ENCODE results near the gene SEL1L. TPM values are rescaled to one million over a fixed set of nuclear protein-coding genes. Genes with fewer than 3 reads are reported as not detected.

SEL1L gene
- polyA plus RNA-seq, 2 of the 4 experiments (the other 2 are of a cell fraction), result 25.9 to 43.2 TPM

DNA sequence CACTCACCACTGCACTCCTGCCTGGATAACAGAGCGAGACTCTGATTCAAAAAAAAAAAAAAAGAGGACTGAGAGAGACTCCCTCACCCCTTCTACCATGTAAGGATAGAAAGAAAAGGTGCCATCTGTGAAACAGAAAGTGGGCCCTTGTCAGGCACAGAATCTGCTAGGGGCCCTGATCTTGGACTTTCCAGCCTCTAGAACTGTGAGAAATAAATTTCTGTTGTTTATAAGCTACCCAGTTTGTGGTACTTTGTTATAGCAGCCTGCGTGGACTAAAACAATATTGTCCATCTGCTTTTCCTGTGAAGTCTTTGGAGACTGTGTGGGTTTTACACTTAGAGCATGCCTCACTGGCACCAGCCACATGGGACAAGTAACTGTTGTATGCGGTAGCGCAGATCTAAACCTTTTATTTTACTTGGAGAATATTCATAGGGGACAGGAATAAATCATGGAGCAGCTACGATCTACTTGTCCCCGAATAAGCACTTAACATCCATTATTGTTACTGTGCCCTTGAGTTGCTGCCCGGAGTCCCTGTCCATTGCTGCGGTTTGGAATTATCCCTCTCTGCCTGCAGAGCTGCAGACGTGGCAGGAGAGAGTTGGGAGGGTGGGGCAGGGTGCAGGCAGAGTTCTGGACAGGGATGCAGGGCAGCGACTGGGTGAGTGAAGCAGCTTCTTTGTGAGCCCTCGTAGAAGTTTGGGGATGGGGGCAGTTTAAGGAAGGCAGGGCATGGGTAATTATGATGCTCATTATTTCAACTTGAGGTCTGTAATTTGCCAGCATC, 81.1 kb downstream of the SEL1L start:
- CTCF ChIA-PET, result interaction anchor here (0.7 to 9.0 kb wide), 35 partner anchors 8 to 456 kb away, joined by 3 to 180 read pairs (median 5); no protein-coding TSS in a partner anchor
- no peak overlapping the region for H3K27ac ChIP-seq
- FAIRE-seq, result no peak
- no peaks in the 10 kb centered on the region for H3K9me3 ChIP-seq
- H3K4me2 ChIP-seq, result peak overlapping the region; percentile 56
- ATAC-seq, result peak; percentile 40 to 65; a peak in 4 of 6 replicates
- no peak for DNase-seq (ENCODE audit: low read depth in 1 of 2, low spot score in 1 of 2)
- 58% methylated on average over 11 of the region's 11 CpGs for WGBS (ENCODE audit: missing lambda C conversion rate)
- TF ChIP-seq SREBF2 (IDR thresholded peaks at IDR 0.05) (no peak), CEBPB (IDR thresholded peaks at IDR 0.05) (no peak), ATOH8 (CRISPR knock-in tag; IDR thresholded peaks at IDR 0.05; ENCODE audit: low read depth) (no peak), HOXB5 (CRISPR knock-in tag; IDR thresholded peaks at IDR 0.05) (no peak), TP53 (CRISPR knock-in tag; IDR thresholded peaks at IDR 0.05) (no peak), HOXB13 (CRISPR knock-in tag; IDR thresholded peaks at IDR 0.05; ENCODE audit: low read depth) (no peak), BHLHE40 (IDR thresholded peaks at IDR 0.05; ENCODE audit: low read depth, low read length) (no peak), ZC3H11A (IDR thresholded peaks at IDR 0.05) (no peak), PHF8 (IDR thresholded peaks at IDR 0.05; ENCODE audit: borderline replicate concordance, low read depth) (no peak), HES2 (IDR thresholded peaks at IDR 0.05) (no peak)
- TF ChIP-seq, protein P1, sequence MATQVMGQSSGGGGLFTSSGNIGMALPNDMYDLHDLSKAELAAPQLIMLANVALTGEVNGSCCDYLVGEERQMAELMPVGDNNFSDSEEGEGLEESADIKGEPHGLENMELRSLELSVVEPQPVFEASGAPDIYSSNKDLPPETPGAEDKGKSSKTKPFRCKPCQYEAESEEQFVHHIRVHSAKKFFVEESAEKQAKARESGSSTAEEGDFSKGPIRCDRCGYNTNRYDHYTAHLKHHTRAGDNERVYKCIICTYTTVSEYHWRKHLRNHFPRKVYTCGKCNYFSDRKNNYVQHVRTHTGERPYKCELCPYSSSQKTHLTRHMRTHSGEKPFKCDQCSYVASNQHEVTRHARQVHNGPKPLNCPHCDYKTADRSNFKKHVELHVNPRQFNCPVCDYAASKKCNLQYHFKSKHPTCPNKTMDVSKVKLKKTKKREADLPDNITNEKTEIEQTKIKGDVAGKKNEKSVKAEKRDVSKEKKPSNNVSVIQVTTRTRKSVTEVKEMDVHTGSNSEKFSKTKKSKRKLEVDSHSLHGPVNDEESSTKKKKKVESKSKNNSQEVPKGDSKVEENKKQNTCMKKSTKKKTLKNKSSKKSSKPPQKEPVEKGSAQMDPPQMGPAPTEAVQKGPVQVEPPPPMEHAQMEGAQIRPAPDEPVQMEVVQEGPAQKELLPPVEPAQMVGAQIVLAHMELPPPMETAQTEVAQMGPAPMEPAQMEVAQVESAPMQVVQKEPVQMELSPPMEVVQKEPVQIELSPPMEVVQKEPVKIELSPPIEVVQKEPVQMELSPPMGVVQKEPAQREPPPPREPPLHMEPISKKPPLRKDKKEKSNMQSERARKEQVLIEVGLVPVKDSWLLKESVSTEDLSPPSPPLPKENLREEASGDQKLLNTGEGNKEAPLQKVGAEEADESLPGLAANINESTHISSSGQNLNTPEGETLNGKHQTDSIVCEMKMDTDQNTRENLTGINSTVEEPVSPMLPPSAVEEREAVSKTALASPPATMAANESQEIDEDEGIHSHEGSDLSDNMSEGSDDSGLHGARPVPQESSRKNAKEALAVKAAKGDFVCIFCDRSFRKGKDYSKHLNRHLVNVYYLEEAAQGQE (IDR thresholded peaks at IDR 0.05), result no peak
- no peak overlapping the region for H3K4me3 ChIP-seq
- POLR2A ChIA-PET, result interaction anchor here (3.2 kb wide), 1 partner anchor 232 kb away, joined by 13 read pairs; the partner anchor contains the start of gene GTF2A1
- H3K4me1 ChIP-seq, result no peaks in the 10 kb centered on the region

- Histone ChIP-seq H3K4me1 (no peaks in the 10 kb centered on the region), H3K4me3 (no peak overlapping the region), H3K27ac (no peak overlapping the region), H3K4me2 (no peak overlapping the region), H3K9me3 (no peaks in the 10 kb centered on the region)
- POLR2A ChIA-PET, result no interaction called here
- ATAC-seq (no peak), FAIRE-seq (no peak), DNase-seq (ENCODE audit: low read depth in 1 of 2, low spot score in 1 of 2) (no peak)
- CTCF ChIA-PET, result interaction anchor here (0.7 to 9.0 kb wide), 3 partner anchors 14 to 181 kb away, joined by 3 to 180 read pairs (median 17); no protein-coding TSS in a partner anchor
- 16% methylated on average over 3 of the region's 3 CpGs for WGBS (ENCODE audit: missing lambda C conversion rate)
- no peak for TF ChIP-seq HDAC2 (IDR thresholded peaks at IDR 0.05)
- no peak for TF ChIP-seq MAZ (IDR thresholded peaks at IDR 0.05; ENCODE audit: borderline replicate concordance, low read depth, low read length)
- TF ChIP-seq, protein P2, sequence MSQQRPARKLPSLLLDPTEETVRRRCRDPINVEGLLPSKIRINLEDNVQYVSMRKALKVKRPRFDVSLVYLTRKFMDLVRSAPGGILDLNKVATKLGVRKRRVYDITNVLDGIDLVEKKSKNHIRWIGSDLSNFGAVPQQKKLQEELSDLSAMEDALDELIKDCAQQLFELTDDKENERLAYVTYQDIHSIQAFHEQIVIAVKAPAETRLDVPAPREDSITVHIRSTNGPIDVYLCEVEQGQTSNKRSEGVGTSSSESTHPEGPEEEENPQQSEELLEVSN (IDR thresholded peaks at IDR 0.05; ENCODE audit: borderline replicate concordance, low read depth), result no peak
- TF ChIP-seq RAD21 (conservative IDR thresholded peaks at IDR 0.05 in 1 of 2, IDR thresholded peaks at IDR 0.05 in 1 of 2), result no peak
- TF ChIP-seq, protein P3, sequence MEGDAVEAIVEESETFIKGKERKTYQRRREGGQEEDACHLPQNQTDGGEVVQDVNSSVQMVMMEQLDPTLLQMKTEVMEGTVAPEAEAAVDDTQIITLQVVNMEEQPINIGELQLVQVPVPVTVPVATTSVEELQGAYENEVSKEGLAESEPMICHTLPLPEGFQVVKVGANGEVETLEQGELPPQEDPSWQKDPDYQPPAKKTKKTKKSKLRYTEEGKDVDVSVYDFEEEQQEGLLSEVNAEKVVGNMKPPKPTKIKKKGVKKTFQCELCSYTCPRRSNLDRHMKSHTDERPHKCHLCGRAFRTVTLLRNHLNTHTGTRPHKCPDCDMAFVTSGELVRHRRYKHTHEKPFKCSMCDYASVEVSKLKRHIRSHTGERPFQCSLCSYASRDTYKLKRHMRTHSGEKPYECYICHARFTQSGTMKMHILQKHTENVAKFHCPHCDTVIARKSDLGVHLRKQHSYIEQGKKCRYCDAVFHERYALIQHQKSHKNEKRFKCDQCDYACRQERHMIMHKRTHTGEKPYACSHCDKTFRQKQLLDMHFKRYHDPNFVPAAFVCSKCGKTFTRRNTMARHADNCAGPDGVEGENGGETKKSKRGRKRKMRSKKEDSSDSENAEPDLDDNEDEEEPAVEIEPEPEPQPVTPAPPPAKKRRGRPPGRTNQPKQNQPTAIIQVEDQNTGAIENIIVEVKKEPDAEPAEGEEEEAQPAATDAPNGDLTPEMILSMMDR (IDR thresholded peaks at IDR 0.05), result no peak
- TF ChIP-seq CHD4 (IDR thresholded peaks at IDR 0.05; ENCODE audit: borderline replicate concordance), result no peak
- TF ChIP-seq ELK1 (IDR thresholded peaks at IDR 0.05; ENCODE audit: low read depth, low read length), result no peak
- no peak for TF ChIP-seq MYC (IDR thresholded peaks at IDR 0.05; ENCODE audit: borderline replicate concordance, low read length)
- no peak for TF ChIP-seq HEYL (CRISPR knock-in tag; IDR thresholded peaks at IDR 0.05)
- TF ChIP-seq, protein P1 (IDR thresholded peaks at IDR 0.05), result no peak
- no peak for TF ChIP-seq POLR2A (IDR thresholded peaks at IDR 0.05; ENCODE audit: low read length)
- TF ChIP-seq ATOH8 (CRISPR knock-in tag; IDR thresholded peaks at IDR 0.05; ENCODE audit: low read depth), result no peak
Measured at GRCh38 chr14:81450976-81451375, 82.7 kb downstream of the SEL1L start.
